K562 (cell line): ENCODE results near the gene TTLL9. TPM values are rescaled to one million over a fixed set of nuclear protein-coding genes. Genes with fewer than 3 reads are reported as not detected.
A peak's percentile ranks its signal among the peaks of the same experiment; 100 is the strongest.

ENCODE experiments used
- BACH1 ChIP-seq: fragments of 200-800 bp; sonication (Bioruptor generic); IDR thresholded peaks from 2 replicates; pipeline ENCODE4 v1.6.1; 2016; ENCODE audit warnings: missing genetic modification characterization, missing compliant biosample characterization
- BDP1 ChIP-seq: IDR thresholded peaks from 3 replicates; pipeline ENCODE4 v1.6.1; 2011; ENCODE audit not compliant: insufficient read length, insufficient read depth
- E2F3 ChIP-seq: fragments of 250-450 bp; sonication (Bioruptor Pico); IDR thresholded peaks from 2 replicates; pipeline ENCODE4 v1.4.0; 2020; ENCODE audit warnings: mild to moderate bottlenecking
- EZH2 ChIP-seq: IDR thresholded peaks from 2 replicates; pipeline ENCODE4 v1.6.1; 2012; ENCODE audit warnings: low read depth, mild to moderate bottlenecking, inconsistent platforms, low read length, borderline replicate concordance
- HDGF ChIP-seq: fragments of 450-650 bp; IDR thresholded peaks from 2 replicates; pipeline ENCODE4 v1.6.1; 2016
- LARP7 ChIP-seq: fragments of 450-650 bp; IDR thresholded peaks from 2 replicates; pipeline ENCODE4 v1.6.1; 2016
- MAX ChIP-seq: sonication (generic); formaldehyde crosslinking; IDR thresholded peaks from 2 replicates; pipeline ENCODE4 v1.9.0; 2022; ENCODE audit warnings: mild to moderate bottlenecking, missing genetic modification reagents
- NR4A1 ChIP-seq, 2 experiments: fragments of 250-450 bp in 1 of 2; fragments of 450-650 bp in 1 of 2; sonication (Bioruptor Pico) in 1 of 2; IDR thresholded peaks; 2 replicates each; pipeline versions ENCODE4 v1.4.0 to v1.6.1; 2016 to 2020; ENCODE audit warnings: mild to moderate bottlenecking in 2 of 2, missing compliant biosample characterization in 1 of 2, missing genetic modification characterization in 1 of 2, moderate library complexity in 1 of 2
- POLR2A ChIP-seq: fragments of 450-650 bp; conservative IDR thresholded peaks from 2 replicates; pipeline ENCODE4 v1.6.1; 2016
- POLR2G ChIP-seq: fragments of 200-400 bp; formaldehyde crosslinking; IDR thresholded peaks from 2 replicates; pipeline ENCODE4 v1.6.1; 2017; ENCODE audit warnings: low read depth, mild to moderate bottlenecking, antibody characterized with exemption, low read length, moderate library complexity
- PTBP1 ChIP-seq: fragments of 200-400 bp; formaldehyde crosslinking; IDR thresholded peaks from 2 replicates; pipeline ENCODE4 v1.6.1; 2017; ENCODE audit warnings: low read depth, low read length
- SLC30A9 ChIP-seq: fragments of 250-450 bp; sonication (Bioruptor Pico); IDR thresholded peaks from 2 replicates; pipeline ENCODE4 v1.8.0; 2022; ENCODE audit warnings: mild to moderate bottlenecking, moderate library complexity
- SREBF1 ChIP-seq: fragments of 150-350 bp; IDR thresholded peaks from 2 replicates; pipeline ENCODE4 v1.6.1; 2014; ENCODE audit warnings: antibody characterized with exemption, low read depth, low read length, borderline replicate concordance
- TEAD1 ChIP-seq, 2 experiments: fragments of 450-650 bp in 1 of 2; sonication (generic) in 1 of 2; formaldehyde crosslinking; IDR thresholded peaks; 2 replicates each; pipeline versions ENCODE4 v1.4.0 to v1.8.0; 2020 to 2022; ENCODE audit warnings: mild to moderate bottlenecking in 2 of 2, missing genetic modification reagents in 1 of 2
- TGIF2 ChIP-seq: sonication (generic); formaldehyde crosslinking; IDR thresholded peaks from 2 replicates; pipeline ENCODE4 v1.8.1; 2022; ENCODE audit warnings: mild to moderate bottlenecking, missing genetic modification reagents, moderate library complexity
- TRIM24 ChIP-seq, 2 experiments: fragments of 450-650 bp; IDR thresholded peaks; 2 replicates each; pipeline ENCODE4 v1.6.1; 2016
- ZBTB33 ChIP-seq: sonication (generic); formaldehyde crosslinking; IDR thresholded peaks from 2 replicates; pipeline ENCODE4 v1.8.1; 2023; ENCODE audit warnings: mild to moderate bottlenecking, missing genetic modification reagents
- ZBTB34 ChIP-seq: fragments of 250-450 bp; sonication (Bioruptor Pico); IDR thresholded peaks from 2 replicates; pipeline ENCODE4 v1.8.0; 2021; ENCODE audit warnings: mild to moderate bottlenecking, moderate library complexity
- ZNF12 ChIP-seq: sonication (generic); formaldehyde crosslinking; IDR thresholded peaks from 2 replicates; pipeline ENCODE4 v1.4.0; 2020; ENCODE audit warnings: mild to moderate bottlenecking, missing genetic modification reagents
- ZNF165 ChIP-seq: fragments of 250-450 bp; sonication (Bioruptor Pico); IDR thresholded peaks from 2 replicates; pipeline ENCODE4 v1.4.0; 2020; ENCODE audit warnings: borderline replicate concordance
- ZNF282 ChIP-seq: sonication (generic); formaldehyde crosslinking; IDR thresholded peaks from 2 replicates; pipeline ENCODE4 v1.8.1; 2023; ENCODE audit warnings: missing genetic modification reagents
- ZNF511 ChIP-seq: sonication (generic); formaldehyde crosslinking; IDR thresholded peaks from 2 replicates; pipeline ENCODE4 v1.8.0; 2022; ENCODE audit warnings: mild to moderate bottlenecking, missing genetic modification reagents
- ZNF551 ChIP-seq: fragments of 250-450 bp; sonication (Bioruptor Pico); IDR thresholded peaks from 2 replicates; pipeline ENCODE4 v1.5.0; 2021; ENCODE audit warnings: mild to moderate bottlenecking, moderate library complexity
- ZNF76 ChIP-seq: fragments of 250-450 bp; sonication (Bioruptor Pico); IDR thresholded peaks from 2 replicates; pipeline ENCODE4 v1.4.0; 2020; ENCODE audit warnings: mild to moderate bottlenecking, moderate library complexity, borderline replicate concordance
- polyA plus RNA-seq, 8 experiments: library from polyadenylated mRNA; depleted of rRNA in 4 of 8; stranded (reverse) in 5 of 8; unstranded in 3 of 8; fragments of >200 nt; fragmentation: Nextera tagmentation in 2 of 8; fragmentation: Illumina TruSeq in 1 of 8; extraction: Ambion mirVana in 2 of 8; extraction: Trizol in 1 of 8; gene quantifications; 2 replicates each; pipeline versions ENCODE4 v1.2.1 to v1.2.3, GENCODE V29; 2011 to 2014; ENCODE audit warnings: inconsistent platforms in 1 of 8, missing spikeins in 1 of 8
- total RNA-seq, 7 experiments: library from RNA; depleted of rRNA in 6 of 7; stranded (reverse); fragments of >200 nt in 6 of 7; fragmentation: Illumina TruSeq in 2 of 7; extraction: Trizol in 2 of 7; gene quantifications; 2 replicates each; pipeline versions ENCODE4 v1.2.1 to v1.2.3, GENCODE V29; 2011 to 2021; ENCODE audit warnings: low replicate concordance in 1 of 7
- TF ChIP-seq, protein P1 (sequence below): sonication (generic); formaldehyde crosslinking; IDR thresholded peaks from 2 replicates; pipeline ENCODE4 v1.8.1; 2022; ENCODE audit warnings: missing genetic modification reagents

The TTLL9 gene
- total and polyA plus RNA-seq, 9 of the 15 experiments (the other 6 are each of a cell fraction or from before 2014, with no cell fraction given), result 0.06 to 0.07 TPM; not detected in 7

GRCh38 chr20:31949877-31950646 lies 79.6 kb downstream of the TTLL9 start (continued):
- TF ChIP-seq ZNF12 (CRISPR knock-in tag), result no peak
- TF ChIP-seq SLC30A9 (CRISPR knock-in tag), result no peak
- no peak for TF ChIP-seq SREBF1
- TF ChIP-seq PTBP1, result no peak
- peak; percentile 27; the same call in 1 of the 2 replicates for TF ChIP-seq MAX (CRISPR knock-in tag)
- TF ChIP-seq ZBTB34, result no peak
- no peak for TF ChIP-seq ZNF165
- TF ChIP-seq, protein P1, sequence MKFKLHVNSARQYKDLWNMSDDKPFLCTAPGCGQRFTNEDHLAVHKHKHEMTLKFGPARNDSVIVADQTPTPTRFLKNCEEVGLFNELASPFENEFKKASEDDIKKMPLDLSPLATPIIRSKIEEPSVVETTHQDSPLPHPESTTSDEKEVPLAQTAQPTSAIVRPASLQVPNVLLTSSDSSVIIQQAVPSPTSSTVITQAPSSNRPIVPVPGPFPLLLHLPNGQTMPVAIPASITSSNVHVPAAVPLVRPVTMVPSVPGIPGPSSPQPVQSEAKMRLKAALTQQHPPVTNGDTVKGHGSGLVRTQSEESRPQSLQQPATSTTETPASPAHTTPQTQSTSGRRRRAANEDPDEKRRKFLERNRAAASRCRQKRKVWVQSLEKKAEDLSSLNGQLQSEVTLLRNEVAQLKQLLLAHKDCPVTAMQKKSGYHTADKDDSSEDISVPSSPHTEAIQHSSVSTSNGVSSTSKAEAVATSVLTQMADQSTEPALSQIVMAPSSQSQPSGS, result no peak
- TF ChIP-seq NR4A1 (CRISPR knock-in tag; IDR thresholded peaks at IDR 0.05), result no peak
- no peak for TF ChIP-seq NR4A1 (tag; IDR thresholded peaks at IDR 0.05)
- no peak for TF ChIP-seq TGIF2 (CRISPR knock-in tag)
- no peak for TF ChIP-seq EZH2
- no peak for TF ChIP-seq BDP1
- peak; percentile 46 to 71; a peak in 3 of 4 replicates for TF ChIP-seq TRIM24 (IDR thresholded peaks at IDR 0.05)
- no peak for TF ChIP-seq POLR2A
- no peak for TF ChIP-seq ZBTB33 (CRISPR knock-in tag)
- no peak for TF ChIP-seq BACH1 (tag)
- TF ChIP-seq POLR2G, result no peak
- TF ChIP-seq ZNF551 (CRISPR knock-in tag), result no peak
- TF ChIP-seq ZNF282, result no peak
- TF ChIP-seq E2F3, result no peak
- no peak for TF ChIP-seq ZNF511 (CRISPR knock-in tag)
- no peak for TF ChIP-seq LARP7
- no peak for TF ChIP-seq ZNF76 (CRISPR knock-in tag)
- peak in 1 of 2 experiments; percentile 31; a peak in 1 of 4 replicates for TF ChIP-seq TEAD1 (CRISPR knock-in tag; IDR thresholded peaks at IDR 0.05)
- no peak for TF ChIP-seq HDGF
